Stimulated activated CD4-positive, alpha-beta T cell treated with anti-CD3 and anti-CD28 coated beads, TNF-alpha, amount 100 ng/mL, for 48 hours (primary cell): ENCODE data around the gene SCN2B.

Experiments used
- DNase-seq, 3 donors: peaks; one replicate each; pipeline ENCODE4 v3.0.0-alpha.2; 2020; ENCODE audit warnings: low read depth in 3 of 3

The SCN2B gene

GRCh38 chr11:118135051-118135795, 41.2 kb downstream of the SCN2B start:
- DNase-seq: no peak

GRCh38 chr11:118133816-118134215, 42.6 kb downstream of the SCN2B start:
- DNase-seq: no peak

GRCh38 chr11:118132385-118133151, 43.9 kb downstream of the SCN2B start:
- no peak for DNase-seq

GRCh38 chr11:118129471-118130172, 46.8 kb downstream of the SCN2B start:
- no peak for DNase-seq

- no peak for DNase-seq
These were observed 47.5 kb downstream of the SCN2B start for GRCh38 chr11:118128721-118129470.

- no peak for DNase-seq
These were observed 48.1 kb downstream of the SCN2B start for GRCh38 chr11:118128310-118128709.

- DNase-seq: no peak
These were observed 50.2 kb downstream of the SCN2B start for GRCh38 chr11:118126082-118126838.

- no peak for DNase-seq
These were observed 51.4 kb downstream of the SCN2B start for GRCh38 chr11:118124929-118125535.

GRCh38 chr11:118120793-118121192, 55.6 kb downstream of the SCN2B start:
- DNase-seq: no peak

GRCh38 chr11:118117790-118118601, 58.4 kb downstream of the SCN2B start:
- DNase-seq: no peak

GRCh38 chr11:118115048-118115447, 61.4 kb downstream of the SCN2B start:
- DNase-seq: no peak

- DNase-seq: no peak
These were observed 62.2 kb downstream of the SCN2B start for GRCh38 chr11:118114266-118114665.

GRCh38 chr11:118112711-118113430, 63.6 kb downstream of the SCN2B start:
- DNase-seq: no peak
